DOHH2 (cell line): ENCODE measurements around the gene ADAM11.

Experiments used
- CTCF ChIP-seq: fragments of 200-600 bp; sonication (generic); IDR thresholded peaks from one replicate; pipeline ENCODE4 v1.5.1; 2014; ENCODE audit warnings: antibody characterized with exemption, mild to moderate bottlenecking, low read depth, low read length; ENCODE audit not compliant: poor library complexity, severe bottlenecking
- EZH2phosphoT487 ChIP-seq: fragments of 200-600 bp; sonication (generic); IDR thresholded peaks from 2 replicates; pipeline ENCODE4 v1.6.1; 2017; ENCODE audit warnings: borderline replicate concordance, mild to moderate bottlenecking, antibody characterized with exemption, low read length, moderate library complexity, mixed read lengths

GRCh38 chr17:44752953-44753861 is 5.6 kb upstream of the ADAM11 start:
- TF ChIP-seq CTCF (no peak), EZH2phosphoT487 (no peak)
